WTC11 (cell line): ENCODE measurements around the gene MCCC2. TPM values are rescaled to one million over a fixed set of nuclear protein-coding genes. Genes with fewer than 3 reads are reported as not detected.

ENCODE experiments used
- ATAC-seq: fragments of 200-7000 bp; cut with Tn5 transposase; 2 replicates; pipeline ENCODE4 v1.10.0; 2021; ENCODE audit warnings: mild to moderate bottlenecking, moderate library complexity
- CTCF ChIA-PET: fragments of 300-600 bp; sonication (Branson Sonifier 250); formaldehyde crosslinking; loops from one replicate; lab custom pipeline; 2021; ENCODE audit warnings: antibody characterized with exemption; lab: Charles Lee
- POLR2A ChIA-PET: fragments of 350-600 bp; sonication (Branson Sonifier 250); formaldehyde crosslinking; loops from one replicate; lab custom pipeline; 2021; ENCODE audit warnings: antibody characterized with exemption; lab: Charles Lee
- DNase-seq: peaks from one replicate; pipeline ENCODE4 v3.0.0; 2021; ENCODE audit warnings: low spot score
- H3K27ac Mint-ChIP-seq: 2 replicates; pipeline ENCODE4 v1.8.0; 2021; ENCODE audit warnings: mixed read lengths
- H3K27me3 Mint-ChIP-seq: 2 replicates; pipeline ENCODE4 v1.8.0; 2021; ENCODE audit warnings: low read depth, mild to moderate bottlenecking, moderate library complexity, mixed read lengths
- H3K36me3 Mint-ChIP-seq: 2 replicates; pipeline ENCODE4 v1.8.0; 2021; ENCODE audit warnings: mixed read lengths
- H3K4me1 Mint-ChIP-seq: 2 replicates; pipeline ENCODE4 v1.8.0; 2022; ENCODE audit warnings: mixed read lengths
- H3K4me3 Mint-ChIP-seq: 2 replicates; pipeline ENCODE4 v1.8.0; 2021; ENCODE audit warnings: mild to moderate bottlenecking, moderate library complexity, mixed read lengths
- H3K9me3 Mint-ChIP-seq: 2 replicates; pipeline ENCODE4 v1.8.0; 2021; ENCODE audit warnings: mixed read lengths
- AR ChIP-seq: fragments of 250-450 bp; sonication (Bioruptor Pico); IDR thresholded peaks from 2 replicates; pipeline ENCODE4 v1.9.0; 2021; ENCODE audit warnings: mild to moderate bottlenecking
- IRF2 ChIP-seq: sonication (generic); formaldehyde crosslinking; IDR thresholded peaks from 2 replicates; pipeline ENCODE4 v1.8.0; 2022; ENCODE audit warnings: low read depth, missing genetic modification reagents, borderline replicate concordance
- MAX ChIP-seq: sonication (generic); formaldehyde crosslinking; IDR thresholded peaks from 2 replicates; pipeline ENCODE4 v1.8.0; 2022; ENCODE audit warnings: mild to moderate bottlenecking, missing genetic modification reagents
- MYBL2 ChIP-seq: sonication (generic); formaldehyde crosslinking; IDR thresholded peaks from 2 replicates; pipeline ENCODE4 v1.8.1; 2023; ENCODE audit warnings: mild to moderate bottlenecking, moderate library complexity, missing genetic modification reagents
- NFYB ChIP-seq: sonication (generic); formaldehyde crosslinking; conservative IDR thresholded peaks from 2 replicates; pipeline ENCODE4 v1.8.0; 2022; ENCODE audit warnings: low read depth, missing genetic modification reagents
- NR1H2 ChIP-seq: sonication (generic); formaldehyde crosslinking; IDR thresholded peaks from 2 replicates; pipeline ENCODE4 v1.9.0; 2021; ENCODE audit warnings: mild to moderate bottlenecking, moderate library complexity, missing genetic modification reagents
- PRRX2 ChIP-seq: fragments of 250-450 bp; sonication (Bioruptor Pico); IDR thresholded peaks from 2 replicates; pipeline ENCODE4 v1.8.0; 2021; ENCODE audit warnings: mild to moderate bottlenecking
- SOX15 ChIP-seq: fragments of 250-450 bp; sonication (Bioruptor Pico); IDR thresholded peaks from 2 replicates; pipeline ENCODE4 v1.9.0; 2021; ENCODE audit warnings: mild to moderate bottlenecking
- USF1 ChIP-seq: sonication (generic); formaldehyde crosslinking; IDR thresholded peaks from 2 replicates; pipeline ENCODE4 v1.8.0; 2022; ENCODE audit warnings: mild to moderate bottlenecking, missing genetic modification reagents
- ZBTB21 ChIP-seq: sonication (generic); formaldehyde crosslinking; IDR thresholded peaks from 2 replicates; pipeline ENCODE4 v1.8.1; 2023; ENCODE audit warnings: mild to moderate bottlenecking, missing genetic modification reagents, borderline replicate concordance
- ZNF416 ChIP-seq: fragments of 250-450 bp; sonication (Bioruptor Pico); IDR thresholded peaks from 2 replicates; pipeline ENCODE4 v1.9.0; 2021; ENCODE audit warnings: mild to moderate bottlenecking, inconsistent platforms
- total RNA-seq: library from RNA; stranded (reverse); gene quantifications from 3 replicates; pipeline ENCODE4 v1.2.3, GENCODE V29; 2021
- TF ChIP-seq, protein P1 (sequence below): fragments of 250-450 bp; sonication (Bioruptor Pico); IDR thresholded peaks from 2 replicates; pipeline ENCODE4 v1.9.0; 2021; ENCODE audit warnings: mild to moderate bottlenecking, borderline replicate concordance
- TF ChIP-seq, protein P2 (sequence below): sonication (generic); formaldehyde crosslinking; IDR thresholded peaks from 2 replicates; pipeline ENCODE4 v1.8.1; 2023; ENCODE audit warnings: mild to moderate bottlenecking, missing genetic modification reagents
- TF ChIP-seq, protein P3 (sequence below): sonication (generic); formaldehyde crosslinking; IDR thresholded peaks from 2 replicates; pipeline ENCODE4 v1.8.1; 2022; ENCODE audit warnings: low read depth, missing genetic modification reagents, borderline replicate concordance

Gene MCCC2
- total RNA-seq, 1 experiment from 2014 or later = 65.0 TPM

DNA sequence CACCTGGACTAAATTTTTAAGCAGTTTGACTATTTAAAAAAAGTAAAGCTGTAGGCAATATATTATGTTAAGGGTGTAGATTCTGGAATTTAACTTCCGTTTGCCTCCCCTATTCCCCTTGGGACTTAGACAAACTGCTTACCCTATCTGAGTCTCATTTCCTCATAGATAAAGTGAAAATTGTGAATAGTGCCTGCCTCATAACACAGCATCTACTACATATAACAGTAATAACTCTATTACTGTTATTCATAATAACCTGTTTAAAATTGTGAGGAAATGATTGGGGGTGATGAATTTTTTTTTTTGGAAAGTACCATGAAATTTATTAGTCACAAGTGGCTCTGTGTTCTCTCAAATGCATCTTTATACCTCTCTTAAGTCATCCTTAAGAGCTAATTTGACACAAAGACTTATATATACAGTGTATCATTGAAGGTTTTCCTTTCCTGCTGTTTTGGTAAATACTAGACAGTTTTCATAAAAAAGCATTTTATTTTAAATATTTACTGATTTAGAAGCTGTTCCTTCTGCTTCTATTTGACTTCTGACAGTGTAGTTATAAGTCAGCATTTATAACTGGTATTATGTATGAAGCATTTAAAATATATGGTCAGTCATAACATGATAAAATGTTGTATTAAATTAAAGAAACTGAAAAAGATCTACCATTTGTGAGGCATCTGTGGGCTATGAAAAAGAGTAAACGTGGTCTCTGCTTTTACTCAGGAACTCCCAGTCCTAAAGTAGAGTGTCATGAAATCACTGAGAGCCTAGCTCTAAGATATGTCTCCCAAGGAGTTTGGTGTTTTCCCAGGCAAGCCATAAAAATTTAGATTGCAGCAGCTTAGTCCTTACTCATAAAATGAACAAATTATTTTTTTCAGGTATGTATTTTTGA is 46.4 kb downstream of the MCCC2 start:
- Mint-ChIP-seq H3K4me1 (peaks cover 8% of the 10 kb centered on the region), H3K36me3 (peaks cover 31% of the 10 kb centered on the region), H3K27ac (no peak overlapping the region), H3K9me3 (peaks cover 10% of the 10 kb centered on the region), H3K27me3 (no peaks in the 10 kb centered on the region), H3K4me3 (no peak overlapping the region)
- POLR2A ChIA-PET = no interaction called here
- ATAC-seq (no peak), DNase-seq (no peak)
- TF ChIP-seq ZNF416 (CRISPR knock-in tag) (no peak), NFYB (CRISPR knock-in tag) (no peak), IRF2 (CRISPR knock-in tag) (no peak), ZBTB21 (CRISPR knock-in tag) (no peak), PRRX2 (CRISPR knock-in tag) (no peak), MYBL2 (CRISPR knock-in tag) (no peak), SOX15 (CRISPR knock-in tag) (no peak), MAX (no peak), AR (CRISPR knock-in tag) (no peak), USF1 (no peak), NR1H2 (no peak)
- TF ChIP-seq, protein P1, sequence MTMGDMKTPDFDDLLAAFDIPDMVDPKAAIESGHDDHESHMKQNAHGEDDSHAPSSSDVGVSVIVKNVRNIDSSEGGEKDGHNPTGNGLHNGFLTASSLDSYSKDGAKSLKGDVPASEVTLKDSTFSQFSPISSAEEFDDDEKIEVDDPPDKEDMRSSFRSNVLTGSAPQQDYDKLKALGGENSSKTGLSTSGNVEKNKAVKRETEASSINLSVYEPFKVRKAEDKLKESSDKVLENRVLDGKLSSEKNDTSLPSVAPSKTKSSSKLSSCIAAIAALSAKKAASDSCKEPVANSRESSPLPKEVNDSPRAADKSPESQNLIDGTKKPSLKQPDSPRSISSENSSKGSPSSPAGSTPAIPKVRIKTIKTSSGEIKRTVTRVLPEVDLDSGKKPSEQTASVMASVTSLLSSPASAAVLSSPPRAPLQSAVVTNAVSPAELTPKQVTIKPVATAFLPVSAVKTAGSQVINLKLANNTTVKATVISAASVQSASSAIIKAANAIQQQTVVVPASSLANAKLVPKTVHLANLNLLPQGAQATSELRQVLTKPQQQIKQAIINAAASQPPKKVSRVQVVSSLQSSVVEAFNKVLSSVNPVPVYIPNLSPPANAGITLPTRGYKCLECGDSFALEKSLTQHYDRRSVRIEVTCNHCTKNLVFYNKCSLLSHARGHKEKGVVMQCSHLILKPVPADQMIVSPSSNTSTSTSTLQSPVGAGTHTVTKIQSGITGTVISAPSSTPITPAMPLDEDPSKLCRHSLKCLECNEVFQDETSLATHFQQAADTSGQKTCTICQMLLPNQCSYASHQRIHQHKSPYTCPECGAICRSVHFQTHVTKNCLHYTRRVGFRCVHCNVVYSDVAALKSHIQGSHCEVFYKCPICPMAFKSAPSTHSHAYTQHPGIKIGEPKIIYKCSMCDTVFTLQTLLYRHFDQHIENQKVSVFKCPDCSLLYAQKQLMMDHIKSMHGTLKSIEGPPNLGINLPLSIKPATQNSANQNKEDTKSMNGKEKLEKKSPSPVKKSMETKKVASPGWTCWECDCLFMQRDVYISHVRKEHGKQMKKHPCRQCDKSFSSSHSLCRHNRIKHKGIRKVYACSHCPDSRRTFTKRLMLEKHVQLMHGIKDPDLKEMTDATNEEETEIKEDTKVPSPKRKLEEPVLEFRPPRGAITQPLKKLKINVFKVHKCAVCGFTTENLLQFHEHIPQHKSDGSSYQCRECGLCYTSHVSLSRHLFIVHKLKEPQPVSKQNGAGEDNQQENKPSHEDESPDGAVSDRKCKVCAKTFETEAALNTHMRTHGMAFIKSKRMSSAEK (CRISPR knock-in tag) = no peak
- TF ChIP-seq, protein P2, sequence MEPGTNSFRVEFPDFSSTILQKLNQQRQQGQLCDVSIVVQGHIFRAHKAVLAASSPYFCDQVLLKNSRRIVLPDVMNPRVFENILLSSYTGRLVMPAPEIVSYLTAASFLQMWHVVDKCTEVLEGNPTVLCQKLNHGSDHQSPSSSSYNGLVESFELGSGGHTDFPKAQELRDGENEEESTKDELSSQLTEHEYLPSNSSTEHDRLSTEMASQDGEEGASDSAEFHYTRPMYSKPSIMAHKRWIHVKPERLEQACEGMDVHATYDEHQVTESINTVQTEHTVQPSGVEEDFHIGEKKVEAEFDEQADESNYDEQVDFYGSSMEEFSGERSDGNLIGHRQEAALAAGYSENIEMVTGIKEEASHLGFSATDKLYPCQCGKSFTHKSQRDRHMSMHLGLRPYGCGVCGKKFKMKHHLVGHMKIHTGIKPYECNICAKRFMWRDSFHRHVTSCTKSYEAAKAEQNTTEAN (CRISPR knock-in tag) = no peak
- TF ChIP-seq, protein P3, sequence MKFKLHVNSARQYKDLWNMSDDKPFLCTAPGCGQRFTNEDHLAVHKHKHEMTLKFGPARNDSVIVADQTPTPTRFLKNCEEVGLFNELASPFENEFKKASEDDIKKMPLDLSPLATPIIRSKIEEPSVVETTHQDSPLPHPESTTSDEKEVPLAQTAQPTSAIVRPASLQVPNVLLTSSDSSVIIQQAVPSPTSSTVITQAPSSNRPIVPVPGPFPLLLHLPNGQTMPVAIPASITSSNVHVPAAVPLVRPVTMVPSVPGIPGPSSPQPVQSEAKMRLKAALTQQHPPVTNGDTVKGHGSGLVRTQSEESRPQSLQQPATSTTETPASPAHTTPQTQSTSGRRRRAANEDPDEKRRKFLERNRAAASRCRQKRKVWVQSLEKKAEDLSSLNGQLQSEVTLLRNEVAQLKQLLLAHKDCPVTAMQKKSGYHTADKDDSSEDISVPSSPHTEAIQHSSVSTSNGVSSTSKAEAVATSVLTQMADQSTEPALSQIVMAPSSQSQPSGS = no peak
- TF ChIP-seq, all 79 proteins: peak for 0
- CTCF ChIA-PET = interaction anchor here (1.1 to 1.4 kb wide), 2 partner anchors 33 to 64 kb away, joined by 3 to 5 read pairs; no protein-coding TSS in a partner anchor
